MM.1S (cell line): ENCODE measurements around the gene SURF6.

ENCODE experiments used
- DNase-seq: peaks from one replicate; pipeline ENCODE4 v3.0.0-alpha.2; 2015
- H2AFZ ChIP-seq: fragments of 300-600 bp; sonication (generic); 2 replicates; pipeline ENCODE4 v1.6.0; 2016; ENCODE audit warnings: antibody characterized with exemption, low read length
- H3F3A ChIP-seq: fragments of 300-600 bp; sonication (generic); 2 replicates; pipeline ENCODE4 v1.6.1; 2016; ENCODE audit warnings: mild to moderate bottlenecking, antibody characterized with exemption, low read length, moderate library complexity, mixed read lengths; ENCODE audit not compliant: insufficient read depth
- H3K27ac ChIP-seq: fragments of 300-600 bp; sonication (generic); 2 replicates; pipeline ENCODE4 v1.5.1; 2016; ENCODE audit warnings: mild to moderate bottlenecking, low read length
- H3K27me3 ChIP-seq: fragments of 300-600 bp; sonication (generic); replicated peaks from 2 replicates; pipeline ENCODE4 v1.6.0; 2016; ENCODE audit warnings: low read length; ENCODE audit not compliant: insufficient read depth
- H3K36me3 ChIP-seq: fragments of 300-600 bp; sonication (generic); replicated peaks from 2 replicates; pipeline ENCODE4 v1.6.1; 2016; ENCODE audit warnings: mild to moderate bottlenecking, low read length, mixed read lengths; ENCODE audit not compliant: insufficient read depth
- H3K4me1 ChIP-seq: fragments of 300-600 bp; sonication (generic); 2 replicates; pipeline ENCODE4 v1.6.1; 2016; ENCODE audit warnings: low read length, mixed read lengths
- H3K4me2 ChIP-seq: fragments of 300-600 bp; sonication (generic); 2 replicates; pipeline ENCODE4 v1.6.0; 2016; ENCODE audit warnings: low read depth, low read length
- H3K4me3 ChIP-seq: fragments of 300-600 bp; sonication (generic); 2 replicates; pipeline ENCODE4 v1.5.1; 2016; ENCODE audit warnings: low read length, mixed read lengths
- H3K79me2 ChIP-seq: fragments of 300-600 bp; sonication (generic); 2 replicates; pipeline ENCODE4 v1.6.1; 2016; ENCODE audit warnings: mixed run types, low read length, mixed read lengths
- H3K9ac ChIP-seq: fragments of 300-600 bp; sonication (generic); 2 replicates; pipeline ENCODE4 v1.6.1; 2016; ENCODE audit warnings: low read length, mixed read lengths
- H3K9me2 ChIP-seq: fragments of 300-600 bp; sonication (generic); replicated peaks from 2 replicates; pipeline ENCODE4 v1.6.1; 2016; ENCODE audit warnings: mild to moderate bottlenecking, low read length, mixed read lengths; ENCODE audit not compliant: insufficient read depth
- H3K9me3 ChIP-seq: fragments of 300-600 bp; sonication (generic); replicated peaks from 2 replicates; pipeline ENCODE4 v1.6.1; 2016; ENCODE audit warnings: mild to moderate bottlenecking, low read length, mixed read lengths; ENCODE audit not compliant: insufficient read depth
- H4K20me1 ChIP-seq: fragments of 300-600 bp; sonication (generic); 2 replicates; pipeline ENCODE4 v1.6.1; 2016; ENCODE audit warnings: mild to moderate bottlenecking, low read length, moderate library complexity, mixed read lengths; ENCODE audit not compliant: insufficient read depth
- EZH2 ChIP-seq: fragments of 300-600 bp; sonication (generic); optimal IDR thresholded peaks from 2 replicates; pipeline ENCODE3; 2017; ENCODE audit warnings: low read depth, mild to moderate bottlenecking, antibody characterized with exemption, low read length, mixed read lengths
- EZH2phosphoT487 ChIP-seq: fragments of 300-600 bp; sonication (generic); IDR thresholded peaks from 2 replicates; pipeline ENCODE4 v1.6.1; 2018; ENCODE audit warnings: antibody characterized with exemption, low read length
- TF ChIP-seq, protein P1 (sequence below): fragments of 300-600 bp; sonication (generic); IDR thresholded peaks from 2 replicates; pipeline ENCODE4 v1.5.1; 2016; ENCODE audit warnings: antibody characterized with exemption, low read length, mixed read lengths

SURF6 gene

DNA sequence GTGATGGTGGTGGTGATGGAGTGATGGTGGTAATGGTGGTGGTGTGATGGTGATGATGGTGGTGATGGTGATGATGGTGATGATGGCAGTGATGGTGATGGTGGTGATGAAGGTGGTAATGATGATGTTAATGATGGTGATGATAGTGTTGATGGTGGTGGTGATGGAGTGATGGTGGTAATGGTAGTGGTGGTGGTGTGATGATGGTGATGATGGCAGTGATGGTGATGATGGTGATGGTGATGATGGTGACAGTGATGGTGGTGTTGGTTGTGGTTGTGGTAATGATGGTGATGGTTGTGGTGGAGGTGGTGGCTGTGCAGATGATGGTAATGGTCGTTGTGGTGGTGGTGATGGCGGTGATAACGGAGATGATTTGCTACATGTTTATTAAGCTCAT is 47.5 kb upstream of the SURF6 start:
- Histone ChIP-seq H3K4me1 (no peaks in the 10 kb centered on the region), H3K36me3 (no peaks in the 10 kb centered on the region), H3K4me3 (no peak overlapping the region), H3K27ac (no peak overlapping the region), H3K9me3 (no peaks in the 10 kb centered on the region), H3K9me2 (no peaks in the 10 kb centered on the region), H3F3A (no peaks in the 10 kb centered on the region), H3K79me2 (no peaks in the 10 kb centered on the region), H2AFZ (no peak overlapping the region), H3K4me2 (no peak overlapping the region), H3K27me3 (peaks cover 46% of the 10 kb centered on the region), H3K9ac (no peak overlapping the region), H4K20me1 (no peaks in the 10 kb centered on the region)
- TF ChIP-seq EZH2 (no peak), EZH2phosphoT487 (no peak)
- TF ChIP-seq, protein P1, sequence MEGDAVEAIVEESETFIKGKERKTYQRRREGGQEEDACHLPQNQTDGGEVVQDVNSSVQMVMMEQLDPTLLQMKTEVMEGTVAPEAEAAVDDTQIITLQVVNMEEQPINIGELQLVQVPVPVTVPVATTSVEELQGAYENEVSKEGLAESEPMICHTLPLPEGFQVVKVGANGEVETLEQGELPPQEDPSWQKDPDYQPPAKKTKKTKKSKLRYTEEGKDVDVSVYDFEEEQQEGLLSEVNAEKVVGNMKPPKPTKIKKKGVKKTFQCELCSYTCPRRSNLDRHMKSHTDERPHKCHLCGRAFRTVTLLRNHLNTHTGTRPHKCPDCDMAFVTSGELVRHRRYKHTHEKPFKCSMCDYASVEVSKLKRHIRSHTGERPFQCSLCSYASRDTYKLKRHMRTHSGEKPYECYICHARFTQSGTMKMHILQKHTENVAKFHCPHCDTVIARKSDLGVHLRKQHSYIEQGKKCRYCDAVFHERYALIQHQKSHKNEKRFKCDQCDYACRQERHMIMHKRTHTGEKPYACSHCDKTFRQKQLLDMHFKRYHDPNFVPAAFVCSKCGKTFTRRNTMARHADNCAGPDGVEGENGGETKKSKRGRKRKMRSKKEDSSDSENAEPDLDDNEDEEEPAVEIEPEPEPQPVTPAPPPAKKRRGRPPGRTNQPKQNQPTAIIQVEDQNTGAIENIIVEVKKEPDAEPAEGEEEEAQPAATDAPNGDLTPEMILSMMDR, result no peak
- no peak for DNase-seq

DNA sequence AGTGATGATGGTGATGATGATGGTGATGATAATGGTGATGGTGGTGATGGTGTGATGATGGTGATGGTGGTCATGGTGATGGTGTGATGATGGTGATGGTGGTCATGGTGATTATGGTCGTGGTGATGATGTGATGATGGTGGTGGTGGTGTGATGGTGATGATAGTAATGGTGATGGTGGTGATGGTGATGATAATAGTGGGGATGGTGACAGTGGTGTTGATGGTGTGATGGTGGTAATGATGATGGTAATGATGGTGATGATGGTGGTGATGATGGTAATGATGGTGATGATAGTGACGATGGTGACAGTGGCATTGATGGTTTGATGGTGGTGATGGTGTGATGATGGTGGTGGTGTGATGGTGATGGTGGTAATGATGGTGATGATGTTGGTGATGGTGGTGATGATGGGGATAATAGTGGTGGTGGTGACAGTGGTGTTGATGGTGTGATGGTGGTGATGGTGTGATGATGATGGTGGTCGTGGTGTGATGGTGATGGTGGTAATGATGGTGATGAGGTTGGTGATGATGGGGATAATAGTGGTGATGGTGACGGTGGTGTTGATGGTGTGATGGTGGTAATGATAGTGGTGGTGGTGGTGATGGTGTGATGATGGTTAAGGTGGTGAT is 46.6 kb upstream of the SURF6 start:
- Histone ChIP-seq H3K4me3 (no peak overlapping the region), H3K9me2 (no peaks in the 10 kb centered on the region), H2AFZ (no peak overlapping the region), H3K4me2 (no peak overlapping the region), H3K27me3 (peaks cover 46% of the 10 kb centered on the region), H3K36me3 (no peaks in the 10 kb centered on the region), H3K27ac (no peak overlapping the region), H3K79me2 (no peaks in the 10 kb centered on the region), H3K4me1 (no peaks in the 10 kb centered on the region), H3F3A (no peaks in the 10 kb centered on the region), H4K20me1 (no peaks in the 10 kb centered on the region), H3K9me3 (no peaks in the 10 kb centered on the region), H3K9ac (no peak overlapping the region)
- DNase-seq, result no peak
- TF ChIP-seq, protein P1, result no peak
- TF ChIP-seq EZH2phosphoT487, result no peak
- TF ChIP-seq EZH2, result no peak

DNA sequence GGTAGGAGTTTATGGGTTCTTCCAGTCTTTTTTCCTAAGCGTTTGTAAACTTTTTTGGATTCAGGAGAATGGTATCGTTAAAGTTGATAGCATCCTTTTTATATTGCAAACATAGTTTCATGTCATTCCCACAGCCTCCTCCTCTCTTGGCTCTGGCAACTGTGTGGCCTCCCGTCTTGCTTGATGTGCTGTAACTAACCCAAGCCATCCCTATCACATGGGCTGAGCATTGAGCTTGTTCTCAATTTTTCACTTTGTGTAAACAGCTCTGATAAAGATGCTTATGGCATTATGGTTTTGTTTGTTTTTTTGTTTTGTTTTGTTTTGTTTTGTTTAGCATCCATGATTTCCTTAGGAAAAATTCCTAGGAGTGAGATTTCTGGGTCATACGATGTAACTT is 44.7 kb upstream of the SURF6 start:
- Histone ChIP-seq H3K9me3 (no peaks in the 10 kb centered on the region), H3K36me3 (no peaks in the 10 kb centered on the region), H2AFZ (no peak overlapping the region), H3K27me3 (peaks cover 42% of the 10 kb centered on the region), H4K20me1 (no peaks in the 10 kb centered on the region), H3F3A (no peaks in the 10 kb centered on the region), H3K4me3 (no peak overlapping the region), H3K4me2 (no peak overlapping the region), H3K9ac (no peak overlapping the region), H3K4me1 (no peaks in the 10 kb centered on the region), H3K79me2 (no peaks in the 10 kb centered on the region), H3K9me2 (no peaks in the 10 kb centered on the region), H3K27ac (no peak overlapping the region)
- TF ChIP-seq, protein P1, result no peak
- TF ChIP-seq EZH2 (no peak), EZH2phosphoT487 (no peak)
- no peak for DNase-seq
